Astrocyte of the hippocampus (primary cell): ENCODE data around the gene OPRM1.
"Not testable (repeated sequence)": the region's sequence is repeated elsewhere in the genome, so short reads cannot be mapped to it uniquely, and the experiment has no call there.

Experiments used
- DNase-seq: peaks from one replicate; pipeline ENCODE4 v3.0.0; 2011; ENCODE audit warnings: low read depth, low spot score

Gene OPRM1

GRCh38 chr6:154039231-154039842 is at the start of gene OPRM1:
TSS of gene OPRM1 (plus strand) at chr6:154039240. CDS start at chr6:154039545, 305 bp downstream.
- DNase-seq = peak; percentile 89

- DNase-seq = no peak
Measured at GRCh38 chr6:153989989-153990388, 49.1 kb upstream of the OPRM1 start.

DNA sequence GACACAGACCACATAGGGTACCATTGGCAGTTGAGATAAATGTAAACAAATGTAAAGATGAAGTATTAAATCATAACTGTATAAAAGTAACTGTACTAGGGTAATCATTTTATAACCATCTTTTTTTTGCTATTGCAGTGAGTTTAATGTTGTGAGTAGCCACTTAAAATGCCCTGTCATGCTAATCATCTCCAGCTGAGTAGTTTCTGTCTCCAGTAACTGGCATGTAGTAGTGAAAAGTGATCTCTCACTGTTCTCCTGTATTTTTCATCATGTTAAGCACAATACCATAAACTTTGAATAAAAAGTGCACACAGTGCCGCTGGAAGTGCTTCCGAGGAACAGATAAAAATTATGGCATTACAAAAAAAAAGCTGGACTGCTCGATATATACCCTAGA is 45.0 kb upstream of the OPRM1 start:
- DNase-seq = no peak

DNA sequence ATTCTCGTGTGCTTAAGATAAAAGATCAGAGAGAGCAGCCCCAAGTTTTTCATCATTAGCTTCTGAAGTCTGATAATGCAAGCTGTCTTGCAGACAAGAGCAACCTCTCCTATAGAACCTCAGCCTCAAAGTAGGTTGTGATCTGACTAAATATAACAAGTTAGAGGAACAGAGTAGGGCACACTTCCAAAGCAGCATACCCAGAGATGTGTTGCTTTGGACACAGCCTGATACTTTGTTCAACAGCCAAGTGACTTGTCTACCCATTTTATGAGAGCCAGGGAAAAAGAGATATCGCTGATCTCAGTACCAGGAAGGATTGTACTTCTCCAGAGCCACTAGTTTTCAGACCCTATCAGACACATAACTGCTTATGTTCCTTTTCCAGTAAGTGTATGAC is 44.2 kb upstream of the OPRM1 start:
- no peak for DNase-seq

GRCh38 chr6:153997221-153997620 is 41.8 kb upstream of the OPRM1 start:
- DNase-seq = no peak

GRCh38 chr6:154001494-154002285 is 37.4 kb upstream of the OPRM1 start:
- no peak for DNase-seq

GRCh38 chr6:154002894-154003293 is 36.1 kb upstream of the OPRM1 start:
- no peak for DNase-seq

DNA sequence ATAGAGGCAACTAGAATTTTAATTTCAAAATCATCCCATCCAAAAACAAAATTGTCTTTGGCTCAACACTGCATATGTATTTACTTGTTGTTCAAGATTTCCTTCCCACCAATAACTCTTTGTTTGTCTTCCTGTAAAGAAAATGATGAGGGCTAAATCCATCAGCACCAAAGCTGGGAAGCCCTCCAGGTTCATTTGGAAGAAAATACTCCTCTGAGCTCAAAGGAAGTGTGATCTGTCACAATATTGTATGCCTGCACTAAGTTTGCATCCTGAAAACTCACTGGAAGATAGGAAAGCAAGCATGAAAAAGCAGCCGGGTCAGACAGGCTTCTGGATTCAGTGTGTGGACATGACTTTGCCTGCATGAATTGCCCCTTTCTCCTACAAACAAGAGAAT is 28.7 kb upstream of the OPRM1 start:
- DNase-seq = peak; percentile 2

DNA sequence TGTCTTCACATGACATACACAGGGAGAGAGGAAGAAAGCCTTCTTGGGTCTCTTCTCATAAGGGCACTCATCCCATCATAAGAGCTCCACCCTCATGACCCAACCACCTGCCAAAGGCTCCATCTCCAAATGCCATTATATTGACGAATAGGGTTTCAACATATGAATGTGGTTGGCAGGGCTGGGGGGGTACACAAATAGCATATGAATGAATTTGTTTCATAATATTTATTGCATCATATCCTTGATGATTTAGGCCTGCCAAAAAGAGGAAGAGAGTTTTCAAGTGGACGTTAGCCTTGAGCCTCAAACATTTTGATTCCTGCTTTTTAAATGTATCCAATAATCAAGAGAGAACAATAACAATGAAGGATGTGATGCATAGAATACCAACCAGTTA is 26.2 kb upstream of the OPRM1 start:
- DNase-seq = no peak

- DNase-seq = no peak
Measured at GRCh38 chr6:154017786-154018185, 21.3 kb upstream of the OPRM1 start.

GRCh38 chr6:154030646-154031045 is 8.4 kb upstream of the OPRM1 start:
- no peak for DNase-seq

GRCh38 chr6:154041001-154041400 is 2.0 kb downstream of the OPRM1 start:
- DNase-seq = no peak

GRCh38 chr6:154053141-154053540 is 14.1 kb downstream of the OPRM1 start:
- no peak for DNase-seq

DNA sequence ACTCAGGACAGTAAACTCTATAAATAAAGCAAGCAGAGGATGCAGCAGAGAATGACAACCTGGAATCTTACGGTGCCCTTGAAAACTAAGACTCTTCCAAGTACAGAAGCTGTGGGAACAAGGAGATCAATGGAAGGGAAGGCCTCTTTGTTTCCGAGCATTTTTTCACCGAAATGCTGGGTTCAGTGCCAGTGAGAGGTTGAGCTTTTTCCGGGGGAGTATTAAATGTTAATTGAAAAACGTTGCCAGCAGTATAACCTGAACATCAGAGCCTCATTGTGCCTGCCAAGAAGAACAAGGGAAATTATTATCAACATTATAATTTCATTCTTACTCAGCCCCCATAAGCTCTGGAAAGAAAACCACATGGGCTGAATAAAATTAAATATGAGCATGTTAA is 17.5 kb downstream of the OPRM1 start:
- no peak for DNase-seq

DNA sequence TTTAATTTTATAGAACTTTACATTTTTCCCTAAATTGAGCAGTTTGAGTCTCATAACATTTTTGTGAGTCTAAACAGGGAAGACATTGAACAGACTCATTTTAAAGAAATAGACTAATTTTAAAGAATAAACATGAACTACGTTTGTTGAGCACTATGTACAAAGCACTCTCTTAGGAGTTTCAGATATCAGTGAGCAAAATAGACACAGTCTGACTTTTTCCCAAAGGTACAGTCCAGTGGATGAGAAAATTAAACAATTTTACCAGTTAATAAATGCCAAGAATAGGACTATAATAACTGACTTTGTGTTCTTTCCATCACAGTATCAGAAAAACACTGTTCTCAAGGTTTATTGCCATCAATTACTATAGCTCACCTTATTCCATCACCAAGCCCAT is 18.1 kb downstream of the OPRM1 start:
- no peak for DNase-seq

DNA sequence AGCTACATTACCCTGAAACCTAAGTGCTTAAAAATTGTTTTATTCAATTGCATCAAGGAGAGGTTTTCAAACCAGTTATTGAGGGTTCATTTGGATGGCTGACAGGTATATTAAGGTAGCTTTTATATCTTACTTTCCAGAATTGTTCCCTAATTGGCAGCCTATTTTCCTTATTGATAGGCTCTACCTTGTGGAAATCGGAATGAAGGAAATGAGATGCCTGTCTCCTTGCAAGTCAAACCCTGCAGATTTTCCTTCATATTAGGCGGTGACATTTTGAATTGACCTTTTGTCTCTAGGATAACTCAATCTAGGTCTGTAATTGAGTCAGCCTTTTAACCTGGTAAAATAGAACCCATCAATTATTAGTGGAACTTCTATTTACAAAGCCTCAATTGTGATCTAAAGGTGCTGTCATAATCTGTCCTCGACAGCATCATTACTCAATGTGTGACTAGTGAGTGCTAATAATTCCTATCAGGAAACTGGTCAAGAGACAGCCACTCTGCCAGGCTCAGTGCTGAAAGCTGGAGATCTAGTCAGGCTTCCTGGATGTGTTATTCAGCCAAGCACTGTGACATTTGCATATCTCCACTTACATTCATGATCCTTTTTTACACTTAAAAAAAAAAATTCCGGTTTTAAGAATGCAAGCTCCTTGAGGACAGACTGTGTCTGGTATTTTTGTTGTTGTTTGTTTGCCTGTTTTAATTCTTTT is 20.1 kb downstream of the OPRM1 start:
- no peak for DNase-seq

- DNase-seq = no peak
Measured at GRCh38 chr6:154060076-154060475, 21.0 kb downstream of the OPRM1 start.

GRCh38 chr6:154070041-154070440 is 31.0 kb downstream of the OPRM1 start:
- DNase-seq = no peak

GRCh38 chr6:154070657-154071056 is 31.6 kb downstream of the OPRM1 start:
- DNase-seq = peak; percentile 37

DNA sequence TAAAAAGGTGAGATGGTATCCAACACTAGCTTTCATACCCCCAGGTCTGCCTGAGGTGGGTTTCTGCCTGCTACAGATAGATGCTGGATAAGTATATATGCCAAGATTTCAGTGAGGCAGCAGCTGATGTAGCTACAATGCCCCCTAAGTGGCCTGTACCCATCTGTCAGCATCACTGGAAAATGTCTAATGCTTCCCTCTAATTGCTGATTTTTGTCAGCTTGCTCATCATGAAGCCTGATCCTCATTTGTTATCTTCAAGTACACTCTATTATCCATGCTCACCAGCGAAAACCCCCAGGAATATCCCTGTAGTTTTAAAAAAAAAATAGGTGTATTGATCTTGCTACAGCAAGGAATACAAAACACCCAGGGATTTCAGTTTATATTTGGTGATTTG is 32.2 kb downstream of the OPRM1 start:
- DNase-seq = no peak

GRCh38 chr6:154071711-154072110 is 32.7 kb downstream of the OPRM1 start:
- peak; percentile 27 for DNase-seq

DNA sequence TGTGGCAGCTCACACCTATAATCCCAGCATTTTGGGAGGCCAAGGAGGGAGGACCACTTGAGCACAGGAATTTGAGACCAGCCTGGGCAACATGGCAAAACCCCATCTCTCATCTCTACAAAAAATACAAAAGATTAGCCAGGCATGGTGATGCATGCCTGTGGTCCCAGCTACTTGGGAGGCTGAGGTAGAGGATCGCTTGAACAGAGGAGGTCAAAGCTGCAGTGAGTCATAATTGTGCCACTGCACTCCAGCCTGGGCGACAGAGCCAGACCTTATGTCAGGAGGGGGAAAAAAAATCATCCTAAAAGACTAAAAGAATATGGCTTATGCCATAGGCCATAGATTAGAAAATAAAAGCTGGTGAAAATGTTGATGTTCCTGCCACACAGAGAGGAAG is 39.6 kb downstream of the OPRM1 start:
- not testable (repeated sequence) for DNase-seq
